HepG2 (cell line): ENCODE results near the gene ARL10. TPM values are rescaled to one million over a fixed set of nuclear protein-coding genes. Genes with fewer than 3 reads are reported as not detected.

Source experiments
- ATF5 ChIP-seq: sonication (generic); formaldehyde crosslinking; IDR thresholded peaks from 2 replicates; pipeline ENCODE4 v1.4.0; 2020; ENCODE audit warnings: mild to moderate bottlenecking, low read depth, missing genetic modification reagents
- CSRNP1 ChIP-seq: sonication (generic); formaldehyde crosslinking; IDR thresholded peaks from 2 replicates; pipeline ENCODE4 v1.8.1; 2023; ENCODE audit warnings: mild to moderate bottlenecking, missing genetic modification reagents
- KLF12 ChIP-seq: sonication (generic); formaldehyde crosslinking; IDR thresholded peaks from 2 replicates; pipeline ENCODE4 v1.4.0; 2020; ENCODE audit warnings: missing genetic modification reagents, borderline replicate concordance
- LBX2 ChIP-seq: sonication (generic); formaldehyde crosslinking; IDR thresholded peaks from 2 replicates; pipeline ENCODE4 v1.5.0; 2020; ENCODE audit warnings: missing genetic modification reagents, mild to moderate bottlenecking, borderline replicate concordance
- LRRFIP1 ChIP-seq: sonication (generic); formaldehyde crosslinking; conservative IDR thresholded peaks from 2 replicates; pipeline ENCODE4 v1.4.0; 2020; ENCODE audit warnings: missing genetic modification reagents
- MED8 ChIP-seq: sonication (generic); formaldehyde crosslinking; IDR thresholded peaks from 2 replicates; pipeline ENCODE4 v1.8.1; 2023; ENCODE audit warnings: mild to moderate bottlenecking, missing genetic modification reagents; ENCODE audit not compliant: insufficient replicate concordance
- NR2F1 ChIP-seq, 2 experiments: fragments of 450-650 bp in 1 of 2; formaldehyde crosslinking in 1 of 2; IDR thresholded peaks; 2 replicates each; pipeline versions ENCODE4 v1.5.0 to v1.6.1; 2016 to 2020; ENCODE audit warnings: mild to moderate bottlenecking in 1 of 2, missing compliant biosample characterization in 1 of 2, missing genetic modification reagents in 1 of 2, moderate library complexity in 1 of 2
- NR2F2 ChIP-seq: IDR thresholded peaks from 2 replicates; pipeline ENCODE4 v1.6.1; 2012; ENCODE audit warnings: low read depth, inconsistent platforms, borderline replicate concordance
- PAWR ChIP-seq: sonication (generic); formaldehyde crosslinking; IDR thresholded peaks from 2 replicates; pipeline ENCODE4 v1.4.0; 2020; ENCODE audit warnings: missing genetic modification reagents, mild to moderate bottlenecking, borderline replicate concordance
- PRDM4 ChIP-seq: sonication (generic); formaldehyde crosslinking; IDR thresholded peaks from 2 replicates; pipeline ENCODE4 v1.9.0; 2021; ENCODE audit warnings: missing genetic modification reagents, borderline replicate concordance
- RFX3 ChIP-seq: IDR thresholded peaks from 2 replicates; pipeline ENCODE4 v1.6.1; 2016; ENCODE audit warnings: missing biosample characterization, missing genetic modification reagents
- SKI ChIP-seq: fragments of 450-650 bp; IDR thresholded peaks from one replicate; pipeline ENCODE4 v1.6.1; 2018; ENCODE audit warnings: mild to moderate bottlenecking; ENCODE audit not compliant: partially characterized antibody
- ZNF280D ChIP-seq: sonication (generic); formaldehyde crosslinking; IDR thresholded peaks from 2 replicates; pipeline ENCODE4 v1.5.1; 2020; ENCODE audit warnings: mild to moderate bottlenecking, missing genetic modification reagents
- ZNF430 ChIP-seq: sonication (generic); formaldehyde crosslinking; IDR thresholded peaks from 2 replicates; pipeline ENCODE4 v1.9.0; 2021; ENCODE audit warnings: mild to moderate bottlenecking, missing genetic modification reagents
- ZSCAN30 ChIP-seq: sonication (generic); formaldehyde crosslinking; IDR thresholded peaks from 2 replicates; pipeline ENCODE4 v1.5.0; 2020; ENCODE audit warnings: mild to moderate bottlenecking, missing genetic modification reagents
- polyA plus RNA-seq, 8 experiments: library from polyadenylated mRNA; depleted of rRNA in 3 of 8; stranded (reverse) in 7 of 8; unstranded in 1 of 8; fragments of >200 nt; fragmentation: Illumina TruSeq in 4 of 8; extraction: Trizol in 4 of 8; gene quantifications; 2 replicates each; pipeline versions ENCODE4 v1.2.1 to v1.2.3, GENCODE V29; 2011 to 2016; ENCODE audit warnings: low read depth in 4 of 8, missing spikeins in 1 of 8, mixed read lengths in 1 of 8; ENCODE audit not compliant: insufficient read depth in 1 of 8
- total RNA-seq, 5 experiments: library from RNA; depleted of rRNA; stranded (reverse); fragments of >200 nt; fragmentation: Illumina TruSeq; extraction: Trizol; gene quantifications; 2 replicates each; pipeline ENCODE4 v1.2.3, GENCODE V29; 2016; ENCODE audit warnings: low read depth in 1 of 5

Gene ARL10
- total and polyA plus RNA-seq, 2 of the 13 experiments (the other 11 are each of a cell fraction or from before 2014, with no cell fraction given) = 0.18 to 0.50 TPM

- TF ChIP-seq CSRNP1 (CRISPR knock-in tag) = no peak
- no peak for TF ChIP-seq NR2F2
- TF ChIP-seq PAWR (CRISPR knock-in tag) = no peak
- 0 out of 2 replicates have a peak, but pooled peaks have one; percentile 39 for TF ChIP-seq ATF5 (CRISPR knock-in tag)
- TF ChIP-seq ZNF430 (CRISPR knock-in tag) = peak; percentile 95
- no peak for TF ChIP-seq ZSCAN30 (CRISPR knock-in tag)
- 0 out of 2 replicates have a peak, but pooled peaks have one; percentile 31 for TF ChIP-seq PRDM4 (CRISPR knock-in tag)
- TF ChIP-seq LBX2 (CRISPR knock-in tag) = peak; percentile 83
- TF ChIP-seq ZNF280D (CRISPR knock-in tag) = 0 out of 2 replicates have a peak, but pooled peaks have one; percentile 31
- no peak for TF ChIP-seq LRRFIP1 (CRISPR knock-in tag)
- peak; percentile 41 for TF ChIP-seq SKI
- TF ChIP-seq RFX3 (CRISPR knock-in tag) = no peak
- TF ChIP-seq NR2F1 (CRISPR knock-in tag; IDR thresholded peaks at IDR 0.05) = no peak; a peak in 1 of 4 replicates
- peak; percentile 66; the same call in 1 of the 2 replicates for TF ChIP-seq KLF12 (CRISPR knock-in tag)
- TF ChIP-seq MED8 (CRISPR knock-in tag) = no peak
Observed at GRCh38 chr5:176361437-176362232, 3.7 kb upstream of the ARL10 start, which contains the start of gene KIAA1191 (continued).
